GM19351 (cell line): ENCODE measurements around the gene NR2F2.

ENCODE experiments used
- ATAC-seq: cut with Tn5 transposase; IDR thresholded peaks from one replicate; pipeline ENCODE4 v1.9.1; 2021; ENCODE audit warnings: mild to moderate bottlenecking, moderate library complexity; ENCODE audit not compliant: unreplicated experiment

The NR2F2 gene

GRCh38 chr15:96331144-96331944, 844 bp downstream of the NR2F2 start:
- ATAC-seq: peak; percentile 13

- no peak for ATAC-seq
Measured at GRCh38 chr15:96331945-96332636, 1.6 kb downstream of the NR2F2 start.

- ATAC-seq: no peak
Measured at GRCh38 chr15:96332637-96333121, 2.2 kb downstream of the NR2F2 start.

DNA sequence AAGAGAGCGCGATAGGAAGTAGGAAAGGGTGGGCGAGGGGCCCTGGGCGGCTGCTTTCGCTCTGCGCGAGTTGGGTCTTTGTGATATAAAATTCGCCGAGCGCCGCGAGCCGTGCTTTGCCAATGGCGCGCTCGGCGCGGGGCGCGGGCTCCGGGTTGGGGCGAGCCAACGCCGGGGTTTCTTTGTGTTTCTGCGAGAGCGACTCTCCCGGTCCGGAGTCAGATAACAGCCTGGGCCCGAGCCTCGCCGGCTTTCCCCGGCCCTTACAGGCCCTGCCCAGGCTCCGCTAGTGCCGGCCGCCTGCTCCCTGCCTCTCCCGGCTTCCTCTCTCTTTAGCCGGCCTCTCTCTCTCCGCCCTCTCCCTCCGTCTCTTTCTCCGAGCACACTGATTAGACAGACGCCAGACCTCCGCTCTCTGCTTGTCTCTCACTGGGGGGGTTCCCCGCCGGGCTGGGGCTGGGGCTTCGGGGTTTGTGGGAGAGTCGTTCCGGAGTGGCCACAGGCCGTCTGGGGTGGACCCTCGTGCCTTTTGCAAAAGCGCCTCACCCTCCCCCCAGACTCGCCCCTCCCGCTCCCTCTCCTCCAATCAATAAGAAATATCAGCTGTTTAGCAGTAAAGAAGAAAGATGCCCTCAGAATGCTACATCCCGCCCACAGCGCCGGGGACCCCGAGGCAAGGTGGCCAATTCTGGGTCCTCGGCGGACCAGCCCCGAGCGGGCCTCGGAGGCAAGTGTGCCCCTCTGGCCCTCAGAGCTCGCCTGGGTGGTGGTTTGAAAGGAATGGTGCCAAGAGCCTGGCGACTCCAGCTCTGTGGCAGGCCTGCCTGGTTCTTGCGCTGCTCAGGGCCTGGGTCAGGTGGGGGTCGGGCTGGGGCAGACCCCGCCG, 2.9 kb downstream of the NR2F2 start:
- ATAC-seq: no peak

GRCh38 chr15:96334017-96334704, 3.7 kb downstream of the NR2F2 start:
- ATAC-seq: no peak

- ATAC-seq: no peak
Measured at GRCh38 chr15:96334705-96335410, 4.4 kb downstream of the NR2F2 start.

- no peak for ATAC-seq
Measured at GRCh38 chr15:96335411-96336024, 5.0 kb downstream of the NR2F2 start.

- ATAC-seq: no peak
Measured at GRCh38 chr15:96336108-96336595, 5.7 kb downstream of the NR2F2 start.

DNA sequence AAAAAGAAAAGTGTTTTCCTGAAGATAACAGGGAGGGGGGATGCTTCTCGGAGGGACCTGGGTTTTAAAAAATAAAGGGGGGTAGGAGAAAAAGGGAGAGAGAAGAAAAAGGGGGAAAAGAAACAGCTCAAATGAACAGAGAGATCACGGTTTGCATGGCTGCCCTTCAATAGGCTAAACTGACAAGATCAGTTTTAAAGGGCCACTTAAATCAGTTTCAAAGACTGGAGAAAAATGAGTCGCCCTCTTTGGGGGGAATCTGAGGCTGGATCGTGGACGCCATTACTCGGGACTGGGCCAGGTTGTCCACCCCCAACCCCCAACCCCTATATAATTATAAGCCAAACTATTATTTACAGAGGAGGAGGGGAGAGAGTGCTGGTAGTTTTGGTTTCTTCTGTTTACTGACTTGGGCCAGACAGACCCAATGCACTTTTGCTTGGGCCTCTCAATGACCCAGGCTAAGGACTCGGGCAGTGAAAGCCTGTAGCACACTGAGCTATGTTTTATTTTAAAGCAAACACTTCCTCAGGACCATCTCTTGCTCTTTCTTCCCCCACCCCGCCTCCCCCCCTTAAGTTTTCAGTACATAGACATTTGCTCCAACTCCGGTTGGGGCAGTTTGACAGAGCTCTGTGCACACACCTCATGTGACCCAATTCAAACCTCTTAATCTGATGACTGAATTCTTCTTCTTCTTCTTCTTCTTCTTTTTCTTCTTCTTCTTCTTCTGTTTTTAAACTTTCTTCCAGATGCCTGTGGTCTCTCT, 6.3 kb downstream of the NR2F2 start:
- ATAC-seq: no peak

- ATAC-seq: no peak
Measured at GRCh38 chr15:96337365-96338023, 7.0 kb downstream of the NR2F2 start.

DNA sequence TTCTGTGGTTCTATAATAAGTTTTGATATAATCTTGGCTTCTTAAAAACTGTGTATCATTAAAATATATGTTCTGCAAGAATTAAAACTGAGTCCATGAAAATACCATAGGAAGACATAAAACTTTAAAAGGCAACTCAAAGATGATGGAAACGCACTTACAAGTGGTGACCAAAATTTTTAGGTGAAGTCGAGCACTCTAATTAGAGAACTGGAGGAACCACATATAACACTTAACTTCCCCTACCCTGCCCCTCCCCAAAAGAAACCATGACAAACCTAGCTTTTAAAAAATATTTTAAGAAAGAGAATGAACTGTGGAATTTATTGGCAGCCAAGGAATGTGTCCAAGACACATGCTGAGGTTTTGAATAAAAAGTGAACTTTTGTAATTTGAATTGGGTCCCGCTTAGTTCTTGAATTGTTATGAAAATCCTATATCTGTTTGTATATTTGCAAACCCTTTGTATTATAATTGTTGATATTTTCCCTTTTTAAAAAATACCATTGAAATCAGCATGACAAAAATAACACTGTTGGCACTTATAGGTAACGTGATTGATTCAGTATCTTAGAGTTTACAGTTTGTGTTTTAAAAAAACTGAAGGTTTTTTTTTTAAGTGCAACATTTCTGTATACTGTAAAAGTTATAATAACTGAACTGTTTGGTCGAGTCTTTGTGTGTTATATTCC, 7.7 kb downstream of the NR2F2 start:
- no peak for ATAC-seq

GRCh38 chr15:96338766-96339618, 8.5 kb downstream of the NR2F2 start:
- no peak for ATAC-seq

DNA sequence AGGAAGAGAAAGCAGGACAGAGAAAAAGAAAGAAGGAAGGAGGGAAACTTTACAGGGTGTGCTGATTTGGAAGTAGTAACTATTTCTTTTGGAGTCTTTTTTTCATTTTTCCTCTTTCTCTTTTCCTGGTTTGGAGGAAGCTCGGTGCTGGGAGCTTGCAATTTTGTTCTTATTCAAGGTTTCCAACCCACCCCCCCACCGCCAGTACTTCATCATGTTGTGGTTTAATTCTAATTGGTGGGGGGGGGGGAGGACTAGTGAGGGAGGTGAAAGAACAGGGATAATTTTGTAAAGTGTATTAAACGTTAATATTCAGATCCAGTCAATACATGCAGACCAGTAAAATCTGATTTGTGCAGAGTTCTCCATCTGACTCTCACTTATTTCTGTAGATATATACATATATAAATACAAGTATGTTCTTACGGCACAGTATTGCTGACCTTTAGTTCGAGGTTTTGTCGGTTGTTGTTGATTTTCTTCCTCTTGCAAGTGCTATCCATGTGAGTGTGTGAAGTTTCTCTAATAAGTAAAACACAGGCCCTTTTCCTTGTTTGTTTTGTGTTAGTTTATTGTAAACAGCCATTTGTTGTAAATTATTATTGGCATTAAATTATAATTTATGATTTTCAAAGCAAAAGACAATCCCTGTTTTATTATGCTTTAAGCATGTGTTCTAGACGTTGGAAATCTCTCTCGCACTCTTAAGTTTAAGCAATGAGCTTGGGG, 9.3 kb downstream of the NR2F2 start:
- ATAC-seq: no peak

- ATAC-seq: no peak
Measured at GRCh38 chr15:96340348-96340597, 9.8 kb downstream of the NR2F2 start.

DNA sequence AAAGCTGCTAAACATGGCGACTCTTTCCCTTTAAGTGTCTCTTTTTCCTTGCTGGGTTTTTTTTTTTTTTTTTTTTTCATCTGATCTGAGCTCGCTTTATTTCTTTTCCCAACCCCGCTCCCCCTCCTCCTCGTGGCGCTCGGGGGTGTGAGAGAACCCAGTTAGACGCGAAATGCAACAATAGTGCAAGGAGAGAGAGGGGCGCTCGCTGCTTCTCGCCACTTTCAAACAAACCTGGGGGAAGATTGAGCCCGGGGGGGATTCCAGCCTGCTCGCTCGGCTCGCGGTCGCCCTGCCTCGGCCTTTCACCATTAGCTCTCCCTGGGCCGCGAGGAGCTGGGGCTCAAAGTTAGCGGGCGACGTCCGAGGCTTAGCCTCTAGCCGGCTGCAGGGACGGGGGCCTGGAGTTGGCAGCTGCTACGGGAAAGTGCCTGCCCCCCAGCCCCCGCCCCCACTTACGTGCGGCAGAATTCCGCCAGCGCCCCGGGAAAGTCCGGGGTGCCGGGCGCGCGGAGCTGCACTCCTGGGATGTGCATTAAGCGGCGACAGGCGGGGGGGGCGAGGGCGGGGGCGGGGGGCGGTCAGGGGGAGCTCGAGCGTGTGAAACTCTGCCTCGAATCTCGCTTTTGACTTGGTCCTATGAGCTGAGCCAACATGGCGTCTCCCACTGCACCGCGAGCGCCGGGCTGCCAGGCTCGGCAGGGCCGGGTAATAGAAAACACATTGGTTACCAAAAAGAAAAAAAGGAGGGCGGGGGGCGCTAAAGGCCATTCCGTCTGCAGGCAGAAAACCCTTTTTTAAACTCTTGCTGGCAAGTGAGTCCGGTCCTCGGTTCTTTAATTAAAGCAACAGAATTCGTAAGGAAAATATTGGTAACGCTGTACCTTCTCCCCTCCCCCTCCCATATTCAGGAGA, 10.4 kb downstream of the NR2F2 start:
- ATAC-seq: no peak
